ENCODE measurements around the gene ANKRD28. TPM values are rescaled to one million over a fixed set of nuclear protein-coding genes. Genes with fewer than 3 reads are reported as not detected.
"Not testable (repeated sequence)": the region's sequence is repeated elsewhere in the genome, so short reads cannot be mapped to it uniquely, and the experiment has no call there.

The ANKRD28 gene
- total RNA-seq, 2 experiments from 2014 or later = 52.9 to 59.9 TPM

- Histone ChIP-seq H4K20me1 (ENCODE audit: insufficient read depth, low read length) (no peaks in the 10 kb centered on the region), H2AFZ (ENCODE audit: low read length) (no peak overlapping the region), H3K4me2 (ENCODE audit: low read length) (no peak overlapping the region), H3K9me2 (ENCODE audit: insufficient read depth, low read length) (no peaks in the 10 kb centered on the region), H3K27ac (ENCODE audit: low read depth, low read length, poor library complexity, severe bottlenecking) (no peak overlapping the region), H3K4me3 (ENCODE audit: low read depth, low read length, poor library complexity, severe bottlenecking) (no peak overlapping the region), H3K4me1 (ENCODE audit: insufficient read depth, low read length, poor library complexity, severe bottlenecking) (no peaks in the 10 kb centered on the region), H3K79me2 (ENCODE audit: insufficient read depth, low read depth, low read length) (no peaks in the 10 kb centered on the region; the same call in 1 of the 2 replicates), H3K36me3 (ENCODE audit: insufficient read depth, low read length) (peaks cover 13% of the 10 kb centered on the region), H3K9me3 (ENCODE audit: low read length) (no peaks in the 10 kb centered on the region)
- CTCF ChIA-PET (ENCODE audit: unreplicated experiment) = interaction anchor here (0.5 kb wide), 1 partner anchor 10 kb away, joined by 5 read pairs; no protein-coding TSS in a partner anchor
- no peak for DNase-seq (ENCODE audit: low spot score)
- TF ChIP-seq EZH2phosphoT487 (IDR thresholded peaks at IDR 0.05; ENCODE audit: borderline replicate concordance, low read depth, low read length) = no peak
- TF ChIP-seq, protein P1, sequence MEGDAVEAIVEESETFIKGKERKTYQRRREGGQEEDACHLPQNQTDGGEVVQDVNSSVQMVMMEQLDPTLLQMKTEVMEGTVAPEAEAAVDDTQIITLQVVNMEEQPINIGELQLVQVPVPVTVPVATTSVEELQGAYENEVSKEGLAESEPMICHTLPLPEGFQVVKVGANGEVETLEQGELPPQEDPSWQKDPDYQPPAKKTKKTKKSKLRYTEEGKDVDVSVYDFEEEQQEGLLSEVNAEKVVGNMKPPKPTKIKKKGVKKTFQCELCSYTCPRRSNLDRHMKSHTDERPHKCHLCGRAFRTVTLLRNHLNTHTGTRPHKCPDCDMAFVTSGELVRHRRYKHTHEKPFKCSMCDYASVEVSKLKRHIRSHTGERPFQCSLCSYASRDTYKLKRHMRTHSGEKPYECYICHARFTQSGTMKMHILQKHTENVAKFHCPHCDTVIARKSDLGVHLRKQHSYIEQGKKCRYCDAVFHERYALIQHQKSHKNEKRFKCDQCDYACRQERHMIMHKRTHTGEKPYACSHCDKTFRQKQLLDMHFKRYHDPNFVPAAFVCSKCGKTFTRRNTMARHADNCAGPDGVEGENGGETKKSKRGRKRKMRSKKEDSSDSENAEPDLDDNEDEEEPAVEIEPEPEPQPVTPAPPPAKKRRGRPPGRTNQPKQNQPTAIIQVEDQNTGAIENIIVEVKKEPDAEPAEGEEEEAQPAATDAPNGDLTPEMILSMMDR (conservative IDR thresholded peaks at IDR 0.05; ENCODE audit: low read length) = no peak
- BruUV-seq (replicated peaks) = no TSS peak
- intact Hi-C loops (cut with micrococcal nuclease; ENCODE audit: unreplicated experiment) = no loop called here
- POLR2A ChIA-PET = interaction anchor here (1.1 kb wide), 1 partner anchor 171 kb away, joined by 3 read pairs; no protein-coding TSS in a partner anchor
These were observed 19.4 kb downstream of the ANKRD28 start for GRCh38 chr3:15778332-15778858.

GRCh38 chr3:15774931-15775560 lies 22.7 kb downstream of the ANKRD28 start:
- H3K36me3 ChIP-seq (ENCODE audit: insufficient read depth, low read length) = peaks cover 10% of the 10 kb centered on the region
- BruUV-seq (replicated peaks); H2AFZ ChIP-seq (ENCODE audit: low read length); H3K4me1 ChIP-seq (ENCODE audit: insufficient read depth, low read length, poor library complexity, severe bottlenecking); CTCF ChIA-PET (ENCODE audit: unreplicated experiment); H3K9me2 ChIP-seq (ENCODE audit: insufficient read depth, low read length); H3K4me3 ChIP-seq (ENCODE audit: low read depth, low read length, poor library complexity, severe bottlenecking); H3K27ac ChIP-seq (ENCODE audit: low read depth, low read length, poor library complexity, severe bottlenecking); intact Hi-C loops (cut with micrococcal nuclease; ENCODE audit: unreplicated experiment); POLR2A ChIA-PET; H3K4me2 ChIP-seq (ENCODE audit: low read length); DNase-seq (ENCODE audit: low spot score); H3K79me2 ChIP-seq (ENCODE audit: insufficient read depth, low read depth, low read length); H4K20me1 ChIP-seq (ENCODE audit: insufficient read depth, low read length); H3K9me3 ChIP-seq (ENCODE audit: low read length): not testable (repeated sequence)

GRCh38 chr3:15771444-15771843 lies 26.3 kb downstream of the ANKRD28 start:
- no peak overlapping the region for H3K4me3 ChIP-seq (ENCODE audit: low read depth, low read length, poor library complexity, severe bottlenecking)
- POLR2A ChIA-PET = interaction anchor here (1.5 kb wide), 1 partner anchor 9 kb away, joined by 3 read pairs; no protein-coding TSS in a partner anchor
- H3K36me3 ChIP-seq (ENCODE audit: insufficient read depth, low read length) = no peaks in the 10 kb centered on the region
- no peaks in the 10 kb centered on the region for H3K9me3 ChIP-seq (ENCODE audit: low read length)
- H3K79me2 ChIP-seq (ENCODE audit: insufficient read depth, low read depth, low read length) = peaks cover 8% of the 10 kb centered on the region; the same call in 1 of the 2 replicates
- BruUV-seq (replicated peaks) = no TSS peak
- TF ChIP-seq, protein P1 (conservative IDR thresholded peaks at IDR 0.05; ENCODE audit: low read length) = no peak
- TF ChIP-seq EZH2phosphoT487 (IDR thresholded peaks at IDR 0.05; ENCODE audit: borderline replicate concordance, low read depth, low read length) = no peak
- H3K27ac ChIP-seq (ENCODE audit: low read depth, low read length, poor library complexity, severe bottlenecking) = no peak overlapping the region
- CTCF ChIA-PET (ENCODE audit: unreplicated experiment) = no interaction called here
- H4K20me1 ChIP-seq (ENCODE audit: insufficient read depth, low read length) = no peaks in the 10 kb centered on the region
- H3K9me2 ChIP-seq (ENCODE audit: insufficient read depth, low read length) = no peaks in the 10 kb centered on the region
- intact Hi-C loops (cut with micrococcal nuclease; ENCODE audit: unreplicated experiment) = no loop called here
- no peak overlapping the region for H2AFZ ChIP-seq (ENCODE audit: low read length)
- H3K4me1 ChIP-seq (ENCODE audit: insufficient read depth, low read length, poor library complexity, severe bottlenecking) = no peaks in the 10 kb centered on the region
- H3K4me2 ChIP-seq (ENCODE audit: low read length) = no peak overlapping the region
- DNase-seq (ENCODE audit: low spot score) = no peak
